ENCODE data around the gene BNIP3. TPM values are rescaled to one million over a fixed set of nuclear protein-coding genes. Genes with fewer than 3 reads are reported as not detected.
"Not testable (repeated sequence)": the region's sequence is repeated elsewhere in the genome, so short reads cannot be mapped to it uniquely, and the experiment has no call there.

BNIP3 gene
- total RNA-seq, 2 experiments from 2014 or later: 60.2 to 62.3 TPM

DNA sequence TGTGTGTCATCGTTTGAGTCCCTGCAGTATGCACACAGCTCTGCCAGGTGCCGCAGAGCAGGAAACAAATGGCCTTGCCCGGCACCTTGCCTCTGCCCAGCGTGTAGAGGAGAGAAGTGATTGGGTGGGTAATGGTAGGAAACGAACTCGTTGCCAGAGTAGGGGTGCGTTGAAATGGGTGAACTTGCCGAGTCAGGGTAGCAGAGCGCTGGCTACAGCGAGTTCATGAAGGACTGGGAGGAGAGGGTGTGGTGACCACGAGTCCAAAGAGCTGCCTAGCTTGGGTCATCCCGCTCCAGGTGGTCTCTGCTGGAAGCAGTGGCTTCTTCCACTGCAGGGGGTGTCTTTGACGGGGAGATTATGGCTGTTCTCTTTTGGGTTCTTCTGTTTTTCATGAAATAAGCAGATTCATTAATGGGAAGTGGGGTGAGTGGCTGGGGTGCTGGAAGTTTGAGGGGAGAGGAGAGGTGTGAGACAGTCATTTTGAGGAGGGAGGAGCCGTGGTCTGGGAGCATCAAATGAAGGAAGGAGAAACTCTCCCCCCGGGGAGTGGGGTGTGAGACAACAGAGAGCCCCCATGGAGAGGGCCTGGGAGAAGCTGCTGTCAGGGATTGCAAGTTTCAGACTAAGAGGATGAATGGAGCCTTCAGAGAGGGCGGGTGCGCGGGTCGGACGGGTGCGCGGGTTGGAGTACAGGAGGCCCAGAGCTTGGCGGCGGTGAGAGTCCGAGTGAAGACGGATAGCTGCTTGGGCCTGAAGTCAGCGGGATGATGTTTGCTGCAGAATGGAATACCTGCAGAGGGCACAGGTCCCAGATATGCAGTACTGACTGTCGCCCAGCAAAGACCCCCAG, 54.8 kb downstream of the BNIP3 start:
- Mint-ChIP-seq H3K27me3 (no peaks in the 10 kb centered on the region), H3K27ac (peak overlapping the region; percentile 23), H3K9me3 (peaks cover 20% of the 10 kb centered on the region), H3K4me1 (peaks cover 67% of the 10 kb centered on the region), H3K4me3 (no peak overlapping the region), H3K36me3 (ENCODE audit: low read depth) (peaks cover 37% of the 10 kb centered on the region)
- DNase-seq: no peak
- ChIA-PET POLR2A (interaction anchor here (0.6 to 1.6 kb wide), 3 partner anchors 23 to 27 kb away, joined by 3 read pairs; no protein-coding TSS in a partner anchor), CTCF (interaction anchor here (1.3 kb wide), 1 partner anchor 96 kb away, joined by 3 read pairs; no protein-coding TSS in a partner anchor)

DNA sequence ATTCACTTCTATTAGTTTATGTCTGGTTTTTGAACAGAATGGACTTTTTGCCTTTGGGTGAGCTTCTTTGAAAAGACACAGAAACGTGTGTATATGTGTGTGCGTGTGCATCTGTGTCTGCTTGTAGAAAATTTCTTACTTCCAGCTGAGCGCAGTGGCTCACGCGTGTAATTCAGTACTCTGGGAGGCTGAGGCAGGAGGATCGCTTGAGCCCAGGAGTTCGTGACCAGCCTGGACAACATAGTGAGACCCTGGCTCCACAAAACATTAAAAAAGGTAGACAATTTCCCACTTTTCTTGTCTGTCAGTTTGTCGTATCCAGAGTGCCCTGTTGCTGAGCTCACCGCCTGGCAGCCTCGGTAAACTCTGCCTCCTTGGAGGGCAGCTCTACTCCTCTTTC, 55.5 kb downstream of the BNIP3 start:
- Mint-ChIP-seq H3K4me3 (no peak overlapping the region), H3K4me1 (peaks cover 61% of the 10 kb centered on the region), H3K27ac (no peak overlapping the region), H3K27me3 (no peaks in the 10 kb centered on the region), H3K9me3 (peaks cover 20% of the 10 kb centered on the region), H3K36me3 (ENCODE audit: low read depth) (peaks cover 43% of the 10 kb centered on the region)
- DNase-seq: no peak
- POLR2A ChIA-PET: interaction anchor here (0.6 to 1.6 kb wide), 2 partner anchors 25 to 26 kb away, joined by 3 read pairs; no protein-coding TSS in a partner anchor
- CTCF ChIA-PET: interaction anchor here (0.6 to 1.3 kb wide), 2 partner anchors 14 to 96 kb away, joined by 3 to 5 read pairs; no protein-coding TSS in a partner anchor

DNA sequence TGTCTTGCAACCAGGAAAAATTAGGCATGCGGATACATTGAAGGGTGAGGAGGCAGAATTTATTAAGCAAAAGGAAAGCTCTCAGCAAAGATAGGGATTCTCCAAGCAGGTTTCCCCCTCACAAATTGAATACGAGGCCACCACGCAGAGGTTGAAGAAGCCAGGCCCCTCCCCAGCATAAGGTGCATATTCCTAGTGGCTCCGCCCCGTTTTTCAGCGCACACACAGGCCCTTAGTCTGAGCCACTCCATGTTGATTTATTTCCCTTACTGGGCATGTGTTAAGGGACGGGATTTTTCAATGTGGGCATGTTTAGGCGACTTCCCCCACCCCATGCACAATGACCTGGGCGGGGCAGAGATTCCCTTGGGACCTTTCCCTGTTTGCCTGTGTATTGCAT, 56.0 kb downstream of the BNIP3 start:
- Mint-ChIP-seq H3K36me3 (ENCODE audit: low read depth) (peaks cover 44% of the 10 kb centered on the region), H3K27me3 (no peaks in the 10 kb centered on the region), H3K4me3 (no peak overlapping the region), H3K4me1 (peaks cover 58% of the 10 kb centered on the region), H3K27ac (no peak overlapping the region), H3K9me3 (peaks cover 20% of the 10 kb centered on the region)
- POLR2A ChIA-PET: no interaction called here
- CTCF ChIA-PET: interaction anchor here (0.6 kb wide), 1 partner anchor 14 kb away, joined by 5 read pairs; no protein-coding TSS in a partner anchor
- DNase-seq: no peak

DNA sequence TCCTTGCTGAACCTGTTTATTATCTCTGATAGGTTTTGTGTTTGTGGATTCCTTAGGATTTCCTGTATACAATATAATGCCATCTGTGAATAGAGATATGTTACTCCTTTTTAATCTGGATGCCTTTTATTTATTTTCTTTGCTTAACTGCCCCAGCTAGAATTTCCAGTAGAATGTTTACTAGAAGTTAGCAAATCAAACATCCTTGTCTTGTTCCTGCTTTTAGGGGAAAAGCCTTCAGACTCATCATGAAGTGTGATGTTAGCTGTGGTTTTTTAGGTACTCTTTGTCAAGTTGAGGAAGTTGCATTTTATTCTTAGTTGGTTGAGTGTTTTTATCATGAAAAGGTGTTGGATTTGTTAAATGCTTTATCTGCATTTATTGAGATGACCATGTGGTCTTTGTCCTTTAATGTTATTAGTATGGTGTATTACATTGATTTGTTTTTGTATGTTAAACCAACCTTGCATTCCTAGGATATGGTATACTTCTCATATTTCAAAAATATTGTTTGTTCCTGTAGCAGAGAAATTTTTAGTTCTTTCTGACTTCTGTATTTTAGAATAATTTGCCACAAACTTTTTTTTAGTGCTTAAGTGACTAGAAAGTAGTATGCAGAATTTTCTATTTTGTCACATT, 56.6 kb downstream of the BNIP3 start:
- no peak for DNase-seq
- H3K27me3 Mint-ChIP-seq: no peaks in the 10 kb centered on the region
- ChIA-PET POLR2A (no interaction called here), CTCF (no interaction called here)
- peaks cover 54% of the 10 kb centered on the region for H3K4me1 Mint-ChIP-seq
- H3K9me3 Mint-ChIP-seq: peaks cover 20% of the 10 kb centered on the region
- H3K36me3 Mint-ChIP-seq (ENCODE audit: low read depth): peaks cover 45% of the 10 kb centered on the region
- H3K27ac Mint-ChIP-seq: no peak overlapping the region
- no peak overlapping the region for H3K4me3 Mint-ChIP-seq

DNA sequence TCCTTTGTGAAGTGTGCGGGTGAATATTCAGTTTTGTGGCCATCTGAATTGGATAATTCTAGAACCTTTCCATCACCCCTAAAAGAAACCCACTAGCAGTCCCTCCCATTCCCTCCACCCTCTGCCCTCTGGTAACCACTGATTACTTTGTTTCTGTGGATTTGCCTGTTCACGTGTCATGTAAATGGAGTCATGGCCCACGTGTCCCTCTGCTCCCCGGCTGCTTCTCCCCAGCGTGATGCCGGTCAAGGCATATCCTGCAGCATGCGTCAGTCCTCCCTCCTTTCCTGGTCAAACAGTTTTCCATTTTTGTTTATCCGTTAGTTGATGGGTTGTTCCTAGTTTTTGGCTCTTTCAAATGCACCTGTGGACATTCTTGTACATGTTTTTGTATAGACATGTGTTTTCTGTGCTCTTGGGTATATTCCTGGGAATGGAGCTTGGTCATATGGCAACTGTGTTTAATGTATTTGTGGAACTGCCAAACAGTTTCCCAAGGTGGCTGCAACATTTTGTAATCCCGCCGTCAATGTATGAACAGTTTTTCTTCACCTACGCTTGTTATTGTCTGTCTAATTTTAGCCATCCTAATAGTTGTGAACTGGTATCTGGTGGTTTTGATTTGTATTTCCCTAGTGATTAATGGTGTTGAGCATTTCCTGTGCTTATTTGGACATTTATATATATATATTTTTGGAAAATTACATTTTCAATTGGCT, 58.5 kb downstream of the BNIP3 start:
- ChIA-PET CTCF (no interaction called here), POLR2A (no interaction called here)
- Mint-ChIP-seq H3K27me3 (no peaks in the 10 kb centered on the region), H3K27ac (no peak overlapping the region), H3K4me3 (no peak overlapping the region), H3K9me3 (peaks cover 24% of the 10 kb centered on the region), H3K36me3 (ENCODE audit: low read depth) (peaks cover 54% of the 10 kb centered on the region), H3K4me1 (peaks cover 36% of the 10 kb centered on the region)
- no peak for DNase-seq

DNA sequence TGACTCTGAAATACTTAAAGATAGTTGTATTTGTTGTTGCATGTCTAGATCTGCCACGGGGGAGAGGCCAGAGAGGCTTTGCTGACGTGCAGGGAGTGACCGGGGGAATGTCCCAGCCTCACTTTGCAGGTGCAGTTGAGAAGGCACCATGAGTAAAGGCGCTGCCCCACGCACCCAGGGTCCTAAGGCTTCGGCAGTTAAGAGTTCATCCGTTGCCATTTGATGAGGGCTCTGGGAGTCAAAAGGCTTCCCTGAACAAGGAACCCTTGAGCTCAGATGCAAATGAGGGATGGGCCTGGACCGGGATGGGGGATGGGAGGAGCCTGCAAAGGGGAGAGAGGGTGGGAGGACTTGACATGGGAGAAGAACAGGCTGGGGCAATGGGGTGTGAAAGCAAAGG, 60.5 kb downstream of the BNIP3 start:
- H3K36me3 Mint-ChIP-seq (ENCODE audit: low read depth): peaks cover 59% of the 10 kb centered on the region
- no peak for DNase-seq
- peaks cover 18% of the 10 kb centered on the region for H3K4me1 Mint-ChIP-seq
- no peak overlapping the region for H3K27ac Mint-ChIP-seq
- ChIA-PET CTCF (no interaction called here), POLR2A (no interaction called here)
- peaks cover 27% of the 10 kb centered on the region for H3K9me3 Mint-ChIP-seq
- no peak overlapping the region for H3K4me3 Mint-ChIP-seq
- H3K27me3 Mint-ChIP-seq: no peaks in the 10 kb centered on the region

DNA sequence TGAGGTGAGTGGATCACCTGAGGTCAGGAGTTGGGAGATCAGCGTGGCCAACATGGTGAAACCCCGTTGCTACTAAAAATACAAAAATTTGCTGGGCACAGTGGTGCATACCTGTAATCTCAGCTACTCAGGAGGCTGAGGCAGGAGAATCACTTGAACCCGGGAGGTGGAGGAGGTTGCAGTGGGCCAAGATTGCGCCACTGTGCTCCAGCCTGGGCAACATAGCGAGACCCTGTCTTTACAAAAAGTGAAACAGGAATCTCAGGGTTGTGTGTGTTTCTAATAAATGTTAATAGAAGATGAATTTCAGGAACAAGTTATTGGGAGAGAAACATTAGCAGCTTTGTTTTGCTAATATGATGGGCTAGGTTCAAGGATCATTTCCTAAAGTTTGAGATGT, 61.0 kb downstream of the BNIP3 start:
- Mint-ChIP-seq H3K4me3 (no peak overlapping the region), H3K4me1 (peaks cover 18% of the 10 kb centered on the region), H3K9me3 (peaks cover 26% of the 10 kb centered on the region), H3K36me3 (ENCODE audit: low read depth) (peaks cover 63% of the 10 kb centered on the region), H3K27me3 (no peaks in the 10 kb centered on the region), H3K27ac (no peak overlapping the region)
- no peak for DNase-seq
- ChIA-PET CTCF (no interaction called here), POLR2A (no interaction called here)

DNA sequence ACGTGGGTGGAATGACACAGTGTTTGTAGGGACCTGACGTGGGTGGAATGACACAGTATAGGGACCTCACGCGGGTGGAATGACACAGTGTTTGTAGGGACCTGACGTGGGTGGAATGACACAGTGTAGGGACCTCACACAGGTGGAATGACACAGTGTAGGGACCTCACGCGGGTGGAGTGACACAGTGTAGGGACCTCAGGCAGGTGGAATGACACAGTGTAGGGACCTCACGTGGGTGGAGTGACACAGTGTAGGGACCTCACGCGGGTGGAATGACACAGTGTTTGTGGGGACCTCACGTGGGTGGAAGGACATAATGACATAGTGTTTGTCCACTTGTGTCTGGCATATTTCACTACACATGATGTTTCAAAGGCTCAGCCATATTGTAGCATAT, 61.6 kb downstream of the BNIP3 start:
- peaks cover 13% of the 10 kb centered on the region for H3K4me1 Mint-ChIP-seq
- POLR2A ChIA-PET: no interaction called here
- H3K4me3 Mint-ChIP-seq: no peak overlapping the region
- H3K27me3 Mint-ChIP-seq: no peaks in the 10 kb centered on the region
- peaks cover 63% of the 10 kb centered on the region for H3K36me3 Mint-ChIP-seq (ENCODE audit: low read depth)
- peaks cover 21% of the 10 kb centered on the region for H3K9me3 Mint-ChIP-seq
- no peak overlapping the region for H3K27ac Mint-ChIP-seq
- DNase-seq: no peak
- CTCF ChIA-PET: no interaction called here

DNA sequence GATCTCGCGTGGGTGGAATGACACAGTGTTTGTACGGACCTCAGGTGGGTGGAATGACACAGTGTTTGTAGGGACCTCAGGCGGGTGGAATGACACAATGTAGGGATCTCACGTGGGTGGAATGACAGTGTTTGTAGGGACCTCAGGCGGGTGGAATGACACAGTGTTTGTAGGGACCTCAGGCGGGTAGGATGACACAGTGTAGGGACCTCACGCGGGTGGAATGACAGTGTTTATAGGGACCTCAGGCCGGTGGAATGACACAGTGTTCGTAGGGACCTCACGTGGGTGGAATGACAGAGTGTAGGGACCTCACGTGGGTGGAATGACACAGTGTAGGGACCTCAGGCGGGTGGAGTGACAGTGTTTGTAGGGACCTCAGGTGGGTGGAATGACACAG, 62.3 kb downstream of the BNIP3 start:
- H3K27me3 Mint-ChIP-seq, DNase-seq, POLR2A ChIA-PET, CTCF ChIA-PET, H3K4me3 Mint-ChIP-seq, H3K27ac Mint-ChIP-seq: not testable (repeated sequence)
- Mint-ChIP-seq H3K4me1 (peaks cover 11% of the 10 kb centered on the region), H3K9me3 (peaks cover 16% of the 10 kb centered on the region), H3K36me3 (ENCODE audit: low read depth) (peaks cover 61% of the 10 kb centered on the region)

Other genes starting within 250 kb of the BNIP3 start
- gene PPP2R2D, start 80.9 kb downstream of the BNIP3 start, total RNA-seq: 10 to 100 TPM; 40.3 to 40.8 TPM
- gene JAKMIP3, start 84.0 kb upstream of the BNIP3 start, total RNA-seq: under 1 TPM; 0.83 to 0.90 TPM
- 1 to 10 TPM; 5.4 to 6.7 TPM for gene DPYSL4, start 205.0 kb upstream of the BNIP3 start, total RNA-seq

Data from activated CD4-positive, alpha-beta memory T cell treated with anti-CD3 and anti-CD28 coated beads, Interleukin-2, amount 10 ng/mL, durations not matched to agents 7 days and 5 days (primary cell).